HG02678 (cell line): ENCODE data around the gene DPEP1.
A peak's percentile ranks its signal among the peaks of the same experiment; 100 is the strongest.
"Not testable (repeated sequence)": the region's sequence is repeated elsewhere in the genome, so short reads cannot be mapped to it uniquely, and the experiment has no call there.

ENCODE experiments used
- ATAC-seq: cut with Tn5 transposase; IDR thresholded peaks from one replicate; pipeline ENCODE4 v1.9.1; 2021; ENCODE audit warnings: mild to moderate bottlenecking, moderate library complexity; ENCODE audit not compliant: unreplicated experiment

Gene DPEP1

GRCh38 chr16:89613231-89613953 lies at the start of gene DPEP1:
TSS of gene DPEP1 (plus strand) at chr16:89613642. CDS start at chr16:89630411, 16,769 bp downstream.
- no peak for ATAC-seq

GRCh38 chr16:89564476-89565255 lies 48.8 kb upstream of the DPEP1 start:
- ATAC-seq = no peak

GRCh38 chr16:89565256-89565505 lies 48.3 kb upstream of the DPEP1 start:
- no peak for ATAC-seq

- no peak for ATAC-seq
Observed at GRCh38 chr16:89565506-89566372, 47.7 kb upstream of the DPEP1 start.

DNA sequence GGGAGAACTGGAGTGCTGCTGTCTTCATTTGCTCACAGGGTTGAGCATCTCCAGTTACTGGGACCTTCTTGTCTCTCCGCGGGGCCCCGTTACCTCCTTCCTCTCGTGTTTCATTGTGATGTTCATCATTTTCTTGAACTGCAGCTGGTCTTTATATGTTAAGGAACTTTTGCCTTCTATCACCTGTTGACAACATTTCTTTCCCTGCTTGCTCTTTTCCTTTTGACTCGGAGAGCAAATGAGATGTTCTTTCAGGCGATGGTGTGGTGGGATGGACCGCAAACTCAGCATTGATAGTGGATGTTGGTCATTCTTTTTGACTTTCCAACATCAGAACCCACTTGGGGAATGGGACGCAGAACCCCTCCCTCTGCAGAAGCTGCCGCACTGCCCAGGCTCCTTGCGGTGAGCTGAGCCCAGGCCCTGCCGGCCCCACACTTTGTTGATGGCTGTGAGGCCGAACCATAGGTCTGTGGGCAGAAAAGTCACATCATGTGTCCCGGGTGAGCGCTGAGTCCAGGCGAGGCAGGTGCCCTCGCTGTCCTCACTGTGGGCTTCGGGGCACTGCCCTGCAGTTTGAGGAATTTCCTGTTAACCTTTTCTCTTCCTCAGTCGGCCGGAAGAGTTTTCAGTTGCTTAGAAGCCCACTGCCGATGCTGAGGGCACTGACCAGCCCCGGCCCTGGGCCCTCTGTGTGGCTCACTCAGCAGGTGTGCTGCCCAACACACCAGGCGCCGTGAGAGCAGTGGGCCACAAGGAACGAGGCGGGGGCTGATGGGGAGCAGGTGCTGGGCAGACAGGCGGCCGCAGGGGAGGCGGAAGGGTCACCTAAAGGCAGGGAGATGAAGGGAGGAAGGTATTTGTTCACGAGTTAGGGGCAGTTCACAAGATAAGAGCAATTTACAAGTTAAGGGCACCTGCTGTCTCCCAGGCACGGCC lies 45.5 kb upstream of the DPEP1 start:
- ATAC-seq = no peak

DNA sequence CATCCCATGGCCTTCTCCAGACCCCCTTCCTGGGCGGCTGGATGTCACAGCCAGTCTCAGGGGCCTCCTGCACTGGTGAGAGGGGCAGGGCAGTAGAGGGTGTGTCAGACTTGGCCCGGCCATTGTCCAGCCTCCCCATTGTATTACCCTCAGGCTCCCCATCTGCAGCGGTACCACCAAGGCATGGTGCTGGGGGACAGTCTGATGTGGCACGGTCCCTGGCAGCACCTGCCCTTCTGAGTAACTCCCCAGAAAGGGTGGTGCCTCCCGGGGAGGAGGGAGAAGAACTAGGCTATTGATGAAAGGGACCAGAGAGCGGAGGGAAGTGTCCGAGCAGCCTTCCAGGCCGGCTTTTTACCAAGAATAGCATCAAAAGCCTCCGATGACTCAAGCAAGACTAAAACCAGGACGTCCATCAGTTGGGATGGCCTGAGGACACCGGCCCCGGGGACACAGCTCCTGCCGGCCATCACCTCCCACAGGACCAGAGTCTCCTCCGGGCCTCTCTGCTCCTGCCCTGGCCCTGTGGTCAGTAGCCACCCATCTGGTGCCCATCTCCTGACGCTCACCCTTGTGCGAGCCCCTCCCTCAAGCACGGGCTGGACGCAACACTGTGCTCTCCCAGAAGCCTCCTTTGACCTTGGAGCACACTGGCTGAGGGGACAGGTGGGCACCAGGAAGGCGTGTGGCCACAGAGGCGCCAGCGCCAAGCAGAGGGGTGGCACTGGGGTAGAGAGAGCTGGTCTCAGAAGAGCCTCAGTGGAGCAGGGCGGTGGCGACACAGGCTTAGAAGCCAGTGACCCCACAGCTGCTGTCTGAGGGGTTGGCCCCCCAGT lies 43.7 kb upstream of the DPEP1 start:
- no peak for ATAC-seq

- ATAC-seq = no peak
Observed at GRCh38 chr16:89570342-89570923, 43.0 kb upstream of the DPEP1 start.

DNA sequence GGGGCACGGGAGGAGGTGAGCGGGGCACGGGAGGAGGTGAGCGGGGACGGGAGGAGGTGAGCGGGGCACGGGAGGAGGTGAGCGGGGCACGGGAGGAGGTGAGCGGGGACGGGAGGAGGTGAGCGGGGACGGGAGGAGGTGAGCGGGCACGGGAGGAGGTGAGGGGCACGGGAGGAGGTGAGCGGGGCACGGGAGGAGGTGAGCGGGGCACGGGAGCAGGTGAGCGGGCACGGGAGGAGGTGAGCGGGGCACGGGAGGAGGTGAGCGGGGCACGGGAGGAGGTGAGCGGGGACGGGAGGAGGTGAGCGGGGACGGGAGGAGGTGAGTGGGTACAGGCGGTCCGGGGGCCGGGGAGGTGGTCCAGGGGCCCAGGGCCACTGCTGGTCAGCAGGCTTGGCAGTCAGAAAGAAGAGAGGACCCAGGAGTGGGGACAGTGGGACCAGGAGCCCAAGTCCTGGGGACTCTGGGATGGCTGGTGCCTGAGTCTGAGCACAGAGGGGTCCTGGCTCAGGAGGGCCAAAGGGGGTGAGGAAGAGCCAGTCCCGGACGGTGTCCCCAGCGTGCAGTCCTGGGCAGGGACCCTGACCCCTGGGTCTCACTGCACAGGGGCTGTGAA lies 42.4 kb upstream of the DPEP1 start:
- not testable (repeated sequence) for ATAC-seq

GRCh38 chr16:89571636-89572035 lies 41.8 kb upstream of the DPEP1 start:
- no peak for ATAC-seq

- ATAC-seq = no peak
Observed at GRCh38 chr16:89572073-89572484, 41.4 kb upstream of the DPEP1 start.

DNA sequence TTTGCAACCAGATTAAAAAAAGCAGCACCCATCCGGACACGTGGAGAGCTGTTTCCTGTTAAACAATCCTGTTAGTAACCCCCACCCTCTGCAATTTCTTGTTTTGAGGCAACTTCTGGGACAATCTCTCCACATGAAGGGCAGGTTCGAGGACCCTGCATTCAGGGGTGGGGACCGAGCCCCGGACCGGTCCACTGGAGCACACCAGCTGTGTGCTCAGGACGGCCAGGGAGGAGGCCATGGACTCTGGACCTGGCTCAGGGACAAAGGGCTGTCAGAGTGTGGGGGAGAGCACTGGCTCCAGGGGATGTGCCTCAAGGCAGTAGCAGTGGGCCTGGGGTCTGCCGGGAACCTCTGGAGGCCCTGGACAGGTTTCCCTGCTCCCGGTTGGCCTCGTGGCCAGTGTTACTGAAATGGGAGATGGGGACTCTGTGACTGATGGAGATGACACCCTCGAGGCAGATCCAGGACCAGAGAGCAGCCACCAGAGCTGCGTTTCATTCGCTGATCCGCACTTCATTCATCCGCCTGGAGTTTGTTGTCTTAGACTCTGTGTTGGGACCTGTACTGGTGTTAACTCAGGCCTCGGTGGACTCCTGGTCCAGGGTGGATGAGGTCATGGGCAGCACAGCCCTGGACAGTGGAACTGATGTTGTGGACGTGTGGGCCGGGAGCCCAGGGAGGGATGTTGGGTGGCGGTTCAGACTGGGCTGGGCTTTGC lies 40.8 kb upstream of the DPEP1 start:
- ATAC-seq = no peak

DNA sequence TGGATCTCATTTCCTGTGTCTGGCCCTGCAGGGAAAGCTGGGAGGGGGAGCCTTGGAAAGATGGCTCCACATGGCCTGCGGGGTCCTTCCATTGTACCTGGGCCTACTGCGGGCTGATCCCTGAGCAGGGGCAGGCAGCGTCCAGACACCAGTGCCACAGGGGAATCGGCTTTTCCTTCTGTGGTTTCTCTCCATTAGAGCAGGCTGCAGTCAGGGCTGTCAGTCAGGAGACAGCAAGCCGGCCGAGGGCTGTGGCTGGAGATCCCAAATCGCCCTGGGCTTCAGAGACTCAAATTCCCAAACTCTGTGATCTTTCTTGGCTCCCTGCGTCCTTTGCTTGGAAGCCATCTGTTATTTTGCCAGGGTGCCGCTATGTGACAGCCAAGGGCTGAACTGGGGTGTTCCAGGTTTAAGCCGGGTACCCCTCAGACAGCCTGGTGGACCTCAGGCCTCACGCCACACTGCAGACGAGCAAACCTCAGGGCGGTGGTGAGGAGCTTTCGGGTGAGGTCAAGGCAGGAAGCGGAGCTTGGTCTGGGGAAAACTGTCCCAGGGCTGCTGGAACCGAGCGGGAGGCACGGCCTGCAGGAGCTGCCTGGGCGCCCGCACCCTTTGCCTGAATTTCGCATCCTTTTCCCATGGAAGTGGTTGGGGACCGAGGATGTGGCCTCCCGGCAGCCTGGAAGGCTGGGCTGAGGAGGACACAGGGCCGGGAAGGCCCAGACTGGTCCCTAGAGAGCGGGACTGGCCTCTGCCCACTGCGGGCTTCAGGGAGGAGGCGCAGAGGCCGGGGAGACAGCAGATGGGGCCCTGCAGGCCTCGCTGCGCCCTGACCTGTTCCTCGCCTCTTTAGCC lies 39.4 kb upstream of the DPEP1 start:
- no peak for ATAC-seq

DNA sequence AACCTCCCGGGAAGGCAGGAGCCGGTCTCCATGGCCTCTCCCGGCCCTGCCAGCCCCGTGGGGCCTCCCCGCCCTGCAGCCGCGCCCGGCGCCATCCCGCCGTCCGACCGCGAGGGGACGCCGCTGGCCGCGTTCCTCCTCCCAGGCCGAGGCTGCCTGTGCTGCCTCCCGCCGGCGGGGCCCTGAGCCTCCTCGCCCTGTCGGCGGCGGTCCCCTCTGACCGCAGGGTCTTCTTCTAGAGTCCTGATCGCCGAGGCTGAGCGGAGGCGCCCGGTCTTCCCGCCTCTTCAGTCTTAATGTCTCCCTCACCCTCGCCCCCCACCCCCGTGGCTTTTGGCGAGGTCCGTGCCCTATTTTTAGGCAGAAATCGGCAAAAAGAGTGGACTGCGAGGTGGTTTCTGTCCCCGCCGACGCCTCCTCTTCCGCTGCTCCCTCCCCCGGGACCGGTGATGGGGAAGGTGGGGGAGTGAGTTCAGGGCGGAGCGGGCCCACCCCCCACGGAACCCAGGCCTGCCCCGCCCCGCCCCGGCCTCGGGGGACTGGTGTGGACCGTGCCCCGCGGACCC lies 38.7 kb upstream of the DPEP1 start:
- ATAC-seq = peak; percentile 49

DNA sequence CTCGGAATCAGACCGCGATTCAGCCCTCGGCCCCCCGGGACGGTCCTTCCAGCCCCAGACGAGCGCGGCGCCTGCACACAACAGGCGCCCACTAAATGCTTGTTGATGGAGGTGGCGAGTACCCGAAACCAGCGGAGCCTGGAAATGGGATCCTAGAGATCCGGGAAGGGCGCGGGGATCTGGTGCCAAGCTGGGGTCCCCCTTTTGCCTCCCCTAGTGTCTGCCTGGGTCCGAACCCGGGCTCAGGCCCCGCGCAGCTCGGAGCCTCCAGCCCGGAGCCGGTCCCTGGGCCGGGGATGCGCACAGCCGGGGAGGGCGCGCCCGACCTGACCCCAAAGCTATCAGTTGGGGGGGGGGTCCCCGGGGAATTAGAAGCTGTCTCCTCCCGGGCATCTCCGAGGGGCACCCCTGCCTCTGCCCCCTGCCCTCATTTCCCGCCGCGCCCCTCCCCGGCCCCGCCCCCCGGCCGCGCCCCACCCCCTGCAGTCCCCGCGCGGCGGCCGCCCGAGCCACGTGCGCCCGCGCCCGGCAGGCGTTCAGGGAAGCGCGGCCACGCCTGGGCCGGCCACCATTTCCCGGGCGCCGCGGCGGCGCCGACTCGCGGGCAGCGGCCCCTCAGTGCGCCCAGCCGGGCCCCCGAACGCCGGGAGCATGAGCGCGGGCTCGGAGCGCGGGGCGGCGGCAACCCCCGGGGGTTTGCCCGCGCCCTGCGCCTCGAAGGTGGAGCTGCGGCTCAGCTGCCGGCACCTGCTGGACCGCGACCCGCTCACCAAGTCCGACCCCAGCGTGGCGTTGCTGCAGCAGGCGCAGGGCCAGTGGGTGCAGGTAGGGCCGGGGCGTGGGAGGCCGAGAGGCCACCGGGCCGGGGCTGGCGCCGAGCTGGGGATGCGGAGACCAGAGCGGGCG lies 37.9 kb upstream of the DPEP1 start, which contains the start of gene CPNE7:
CPNE7 (plus strand) TSS at position 512 of the 906 bp plus-strand sequence; CDS start at position 652, 140 bp downstream.
- ATAC-seq = no peak

GRCh38 chr16:89576153-89577054 lies 37.0 kb upstream of the DPEP1 start:
- no peak for ATAC-seq
